GM12878 (cell line): Measurements from ENCODE around the gene ZNF585A. TPM values are rescaled to one million over a fixed set of nuclear protein-coding genes. Genes with fewer than 3 reads are reported as not detected.

Source experiments
- ATF7 ChIP-seq: fragments of 450-650 bp; IDR thresholded peaks from 2 replicates; pipeline ENCODE4 v1.6.1; 2016; ENCODE audit warnings: low read depth, mild to moderate bottlenecking
- BCL11A ChIP-seq: IDR thresholded peaks from 2 replicates; pipeline ENCODE4 v1.6.1; 2011; ENCODE audit warnings: low read depth, low read length
- CREM ChIP-seq: IDR thresholded peaks from 2 replicates; pipeline ENCODE4 v1.6.1; 2014; ENCODE audit warnings: antibody characterized with exemption, low read depth
- EGR1 ChIP-seq, 2 experiments: IDR thresholded peaks; 1 replicate in 1 of 2; 2 replicates in 1 of 2; pipeline ENCODE4 v1.6.1; 2011 to 2012; ENCODE audit warnings: low read depth in 2 of 2, low read length in 2 of 2, borderline replicate concordance in 1 of 2, mild to moderate bottlenecking in 1 of 2, moderate library complexity in 1 of 2
- KAT2A ChIP-seq: conservative IDR thresholded peaks from 2 replicates; pipeline ENCODE4 v1.6.1; 2011; ENCODE audit warnings: low read depth, low read length; ENCODE audit not compliant: control insufficient read depth
- LARP7 ChIP-seq: fragments of 450-650 bp; IDR thresholded peaks from 2 replicates; pipeline ENCODE4 v1.6.1; 2017; ENCODE audit warnings: mild to moderate bottlenecking
- NRF1 ChIP-seq: conservative IDR thresholded peaks from 2 replicates; pipeline ENCODE4 v1.6.1; 2011; ENCODE audit warnings: mild to moderate bottlenecking, low read depth, low read length, improper control_type of control experiment
- POLR2A ChIP-seq: IDR thresholded peaks from 2 replicates; pipeline ENCODE4 v1.6.1; 2011; ENCODE audit warnings: low read depth, mild to moderate bottlenecking, low read length
- RELA ChIP-seq: fragments of 450-650 bp; IDR thresholded peaks from 2 replicates; pipeline ENCODE4 v1.8.0; 2014; ENCODE audit warnings: borderline replicate concordance; ENCODE audit not compliant: partially characterized antibody
- SMC3 ChIP-seq: IDR thresholded peaks from 2 replicates; pipeline ENCODE4 v1.6.1; 2011; ENCODE audit warnings: low read length, improper control_type of control experiment, borderline replicate concordance
- SPI1 ChIP-seq: IDR thresholded peaks from 2 replicates; pipeline ENCODE4 v1.6.1; 2011; ENCODE audit warnings: low read depth, mild to moderate bottlenecking, low read length, moderate library complexity, borderline replicate concordance; ENCODE audit not compliant: insufficient read depth
- SREBF1 ChIP-seq: IDR thresholded peaks from 2 replicates; pipeline ENCODE4 v1.6.1; 2012; ENCODE audit warnings: mild to moderate bottlenecking, low read length
- SREBF2 ChIP-seq: IDR thresholded peaks from 2 replicates; pipeline ENCODE4 v1.6.1; 2012; ENCODE audit warnings: mild to moderate bottlenecking, low read length
- TBL1XR1 ChIP-seq: IDR thresholded peaks from 2 replicates; pipeline ENCODE4 v1.6.1; 2012; ENCODE audit warnings: low read depth, low read length, improper control_type of control experiment
- TCF3 ChIP-seq: IDR thresholded peaks from 2 replicates; pipeline ENCODE4 v1.6.1; 2012; ENCODE audit warnings: low read depth, mild to moderate bottlenecking, low read length, borderline replicate concordance; ENCODE audit not compliant: insufficient read depth
- ZBTB33 ChIP-seq: fragments of 450-650 bp; IDR thresholded peaks from 2 replicates; pipeline ENCODE4 v1.6.1; 2017; ENCODE audit warnings: mild to moderate bottlenecking
- polyA plus RNA-seq, 11 experiments: library from polyadenylated mRNA; depleted of rRNA in 4 of 11; unstranded in 6 of 11; stranded (reverse) in 5 of 11; fragments of >200 nt; fragmentation: Nextera tagmentation in 4 of 11; fragmentation: Illumina TruSeq in 1 of 11; extraction: Ambion mirVana in 4 of 11; extraction: Trizol in 1 of 11; gene quantifications; 1 replicate in 1 of 11; 2 replicates in 10 of 11; pipeline versions ENCODE4 v1.2.1 to v1.2.3, GENCODE V29; 2011 to 2016; ENCODE audit warnings: inconsistent platforms in 2 of 11, missing spikeins in 2 of 11, low read depth in 1 of 11
- total RNA-seq, 4 experiments: library from RNA; depleted of rRNA in 3 of 4; stranded (reverse); fragments of >200 nt in 3 of 4; fragmentation: Illumina TruSeq in 1 of 4; extraction: Trizol in 1 of 4; gene quantifications; 2 replicates each; pipeline versions ENCODE4 v1.2.1 to v1.2.3, GENCODE V29; 2013 to 2021
- TF ChIP-seq, protein P1 (sequence below): fragments of 450-650 bp; IDR thresholded peaks from 2 replicates; pipeline ENCODE4 v1.6.1; 2016; ENCODE audit warnings: mild to moderate bottlenecking

ZNF585A gene
- total and polyA plus RNA-seq, 10 of the 15 experiments (the other 5 are each of a cell fraction or from before 2014, with no cell fraction given), result 6.9 to 38.7 (median 14.0) TPM

- TF ChIP-seq BCL11A (no peak), CREM (peak; percentile 93), SREBF2 (no peak), TBL1XR1 (no peak), TCF3 (no peak), SPI1 (peak; percentile 49; the same call in 1 of the 2 replicates), ZBTB33 (no peak), SREBF1 (no peak), EGR1 (IDR thresholded peaks at IDR 0.05; ENCODE audit: borderline replicate concordance in 1 of 2, low read depth in 2 of 2, low read length in 2 of 2) (no peak), KAT2A (no peak), LARP7 (no peak), SMC3 (no peak; the same call in 1 of the 2 replicates), NRF1 (peak; percentile 53), RELA (no peak), ATF7 (no peak; the same call in 1 of the 2 replicates), POLR2A (peak; percentile 62)
- TF ChIP-seq, protein P1, sequence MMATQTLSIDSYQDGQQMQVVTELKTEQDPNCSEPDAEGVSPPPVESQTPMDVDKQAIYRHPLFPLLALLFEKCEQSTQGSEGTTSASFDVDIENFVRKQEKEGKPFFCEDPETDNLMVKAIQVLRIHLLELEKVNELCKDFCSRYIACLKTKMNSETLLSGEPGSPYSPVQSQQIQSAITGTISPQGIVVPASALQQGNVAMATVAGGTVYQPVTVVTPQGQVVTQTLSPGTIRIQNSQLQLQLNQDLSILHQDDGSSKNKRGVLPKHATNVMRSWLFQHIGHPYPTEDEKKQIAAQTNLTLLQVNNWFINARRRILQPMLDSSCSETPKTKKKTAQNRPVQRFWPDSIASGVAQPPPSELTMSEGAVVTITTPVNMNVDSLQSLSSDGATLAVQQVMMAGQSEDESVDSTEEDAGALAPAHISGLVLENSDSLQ, result no peak; the same call in 1 of the 2 replicates
Measured at GRCh38 chr19:37172368-37173366, at the start of gene ZNF585A (continued).
